H9 (cell line): ENCODE measurements around the gene BPIFB6. TPM values are rescaled to one million over a fixed set of nuclear protein-coding genes. Genes with fewer than 3 reads are reported as not detected.

ENCODE experiments used
- DNase-seq: peaks from one replicate; pipeline ENCODE4 v3.0.0-alpha.2; 2017
- H2AFZ ChIP-seq: one replicate; pipeline ENCODE4 v1.6.1; 2013; ENCODE audit warnings: mild to moderate bottlenecking, low read length, control low read depth, moderate library complexity
- H2AK5ac ChIP-seq: 2 replicates; pipeline ENCODE4 v1.6.1; 2013; ENCODE audit warnings: low read length, control low read depth, mixed read lengths; ENCODE audit not compliant: insufficient read length
- H2BK120ac ChIP-seq: one replicate; pipeline ENCODE4 v1.6.1; 2013; ENCODE audit warnings: low read depth, mild to moderate bottlenecking, low read length, control low read depth, inconsistent platforms; ENCODE audit not compliant: poor library complexity, severe bottlenecking
- H2BK12ac ChIP-seq: 2 replicates; pipeline ENCODE4 v1.6.1; 2013; ENCODE audit warnings: low read length, control low read depth, mixed read lengths, low read depth; ENCODE audit not compliant: insufficient read length
- H2BK15ac ChIP-seq: 2 replicates; pipeline ENCODE4 v1.6.1; 2013; ENCODE audit warnings: low read depth, low read length, control low read depth
- H2BK20ac ChIP-seq: one replicate; pipeline ENCODE4 v1.6.1; 2013; ENCODE audit warnings: low read depth, mild to moderate bottlenecking, low read length, control low read depth, inconsistent platforms; ENCODE audit not compliant: poor library complexity, severe bottlenecking
- H2BK5ac ChIP-seq: 2 replicates; pipeline ENCODE4 v1.6.1; 2013; ENCODE audit warnings: low read length, control low read depth, mixed read lengths; ENCODE audit not compliant: insufficient read length
- H3K14ac ChIP-seq: 2 replicates; pipeline ENCODE4 v1.6.1; 2013; ENCODE audit warnings: low read length, control low read depth; ENCODE audit not compliant: insufficient read depth
- H3K18ac ChIP-seq: 2 replicates; pipeline ENCODE4 v1.6.1; 2013; ENCODE audit warnings: low read depth, mild to moderate bottlenecking, mixed read lengths, low read length, control low read depth; ENCODE audit not compliant: insufficient read length
- H3K23ac ChIP-seq: 2 replicates; pipeline ENCODE4 v1.6.1; 2013; ENCODE audit warnings: low read length, control low read depth, mixed read lengths, low read depth; ENCODE audit not compliant: insufficient read length
- H3K23me2 ChIP-seq: 2 replicates; pipeline ENCODE4 v1.6.1; 2013; ENCODE audit warnings: low read depth, mild to moderate bottlenecking, mixed read lengths, low read length, control low read depth; ENCODE audit not compliant: insufficient read length, poor library complexity, severe bottlenecking
- H3K27ac ChIP-seq: 2 replicates; pipeline ENCODE4 v1.5.1; 2013; ENCODE audit warnings: low read length, control low read depth, mixed read lengths, low read depth; ENCODE audit not compliant: insufficient read length
- H3K27me3 ChIP-seq: 2 replicates; pipeline ENCODE4 v1.6.1; 2013; ENCODE audit warnings: low read length, control low read depth, inconsistent platforms; ENCODE audit not compliant: insufficient read depth
- H3K4ac ChIP-seq: 2 replicates; pipeline ENCODE4 v1.6.1; 2013; ENCODE audit warnings: low read depth, mild to moderate bottlenecking, control low read depth, inconsistent platforms, low read length, moderate library complexity
- H3K4me1 ChIP-seq: 2 replicates; pipeline ENCODE4 v1.6.1; 2013; ENCODE audit warnings: low read length, control low read depth, inconsistent platforms; ENCODE audit not compliant: insufficient read depth
- H3K4me2 ChIP-seq: 2 replicates; pipeline ENCODE4 v1.6.1; 2013; ENCODE audit warnings: low read length, control low read depth, mixed read lengths; ENCODE audit not compliant: insufficient read length, insufficient read depth
- H3K56ac ChIP-seq: 2 replicates; pipeline ENCODE4 v1.6.1; 2013; ENCODE audit warnings: low read depth, mild to moderate bottlenecking, mixed read lengths, low read length, control low read depth; ENCODE audit not compliant: insufficient read length
- H3K79me1 ChIP-seq: 2 replicates; pipeline ENCODE4 v1.6.1; 2013; ENCODE audit warnings: low read depth, mild to moderate bottlenecking, moderate library complexity, low read length, control low read depth, inconsistent platforms; ENCODE audit not compliant: insufficient read depth, poor library complexity, severe bottlenecking
- H3K79me2 ChIP-seq: 2 replicates; pipeline ENCODE4 v1.6.1; 2013; ENCODE audit warnings: low read length, control low read depth, inconsistent platforms; ENCODE audit not compliant: insufficient read depth
- H3K9ac ChIP-seq: 2 replicates; pipeline ENCODE4 v1.6.1; 2013; ENCODE audit warnings: low read length, control low read depth, mixed read lengths; ENCODE audit not compliant: insufficient read length; ENCODE audit errors: extremely low read depth
- H3K9me3 ChIP-seq: one replicate; pipeline ENCODE4 v1.6.1; 2013; ENCODE audit warnings: low read depth, low read length, inconsistent platforms; ENCODE audit not compliant: control insufficient read depth
- H3T11ph ChIP-seq: one replicate; pipeline ENCODE4 v1.6.1; 2013; ENCODE audit warnings: mild to moderate bottlenecking, low read length, control low read depth, inconsistent platforms
- H4K20me1 ChIP-seq: one replicate; pipeline ENCODE4 v1.6.1; 2013; ENCODE audit not compliant: control insufficient read depth, insufficient read length, insufficient read depth
- H4K5ac ChIP-seq: 2 replicates; pipeline ENCODE4 v1.6.1; 2013; ENCODE audit warnings: low read depth, mild to moderate bottlenecking, mixed read lengths, low read length, control low read depth; ENCODE audit not compliant: insufficient read length
- H4K8ac ChIP-seq: replicated peaks from 2 replicates; pipeline ENCODE4 v1.6.1; 2013; ENCODE audit warnings: low read length, control low read depth, mixed read lengths, low read depth; ENCODE audit not compliant: insufficient read length
- H4K91ac ChIP-seq: 2 replicates; pipeline ENCODE4 v1.6.1; 2013; ENCODE audit warnings: low read depth, mild to moderate bottlenecking, moderate library complexity, mixed read lengths, low read length, control low read depth; ENCODE audit not compliant: insufficient read length
- H3K27ac Mint-ChIP-seq, 3 experiments: 2 replicates in 2 of 3; 3 replicates in 1 of 3; pipeline ENCODE4 v1.8.0; 2020 to 2021; ENCODE audit warnings: mixed read lengths in 3 of 3, mild to moderate bottlenecking in 1 of 3, moderate library complexity in 1 of 3
- H3K27me3 Mint-ChIP-seq: 2 replicates; pipeline ENCODE4 v1.8.0; 2021; ENCODE audit warnings: low read depth, mild to moderate bottlenecking, moderate library complexity, mixed read lengths
- H3K36me3 Mint-ChIP-seq, 3 experiments: 2 replicates in 2 of 3; 3 replicates in 1 of 3; pipeline ENCODE4 v1.8.0; 2020 to 2021; ENCODE audit warnings: low read depth in 3 of 3, mixed read lengths in 3 of 3; ENCODE audit not compliant: insufficient read depth in 1 of 3
- H3K4me1 Mint-ChIP-seq, 2 experiments: 2 replicates each; pipeline ENCODE4 v1.8.0; 2020; ENCODE audit warnings: mixed read lengths in 2 of 2
- H3K4me3 Mint-ChIP-seq, 2 experiments: 2 replicates in 1 of 2; 3 replicates in 1 of 2; pipeline ENCODE4 v1.8.0; 2020 to 2021; ENCODE audit warnings: mild to moderate bottlenecking in 2 of 2, mixed read lengths in 2 of 2, moderate library complexity in 1 of 2
- H3K9me3 Mint-ChIP-seq, 2 experiments: 2 replicates in 1 of 2; 3 replicates in 1 of 2; pipeline ENCODE4 v1.8.0; 2020; ENCODE audit warnings: mild to moderate bottlenecking in 2 of 2, mixed read lengths in 2 of 2, moderate library complexity in 1 of 2
- CTCF ChIP-seq: fragments of 200-600 bp; sonication (generic); conservative IDR thresholded peaks from 3 replicates; pipeline ENCODE4 v1.8.0; 2021; ENCODE audit warnings: antibody characterized with exemption, mild to moderate bottlenecking
- WGBS: extraction: QIAGEN DNeasy Blood & Tissue Kit; methylation state at CpG from one replicate; pipeline ENCODE4 v1.1.7; 2013; ENCODE audit warnings: missing lambda C conversion rate, low lambda C conversion rate, mixed read lengths; ENCODE audit not compliant: insufficient read length; ENCODE audit errors: extremely low coverage; 5-methylcytosine and 5-hydroxymethylcytosine counted together
- total RNA-seq: library from RNA; stranded (reverse); gene quantifications from 2 replicates; pipeline ENCODE4 v1.2.1, GENCODE V29; 2021

Gene BPIFB6
- total RNA-seq, 1 experiment from 2014 or later = not detected

DNA sequence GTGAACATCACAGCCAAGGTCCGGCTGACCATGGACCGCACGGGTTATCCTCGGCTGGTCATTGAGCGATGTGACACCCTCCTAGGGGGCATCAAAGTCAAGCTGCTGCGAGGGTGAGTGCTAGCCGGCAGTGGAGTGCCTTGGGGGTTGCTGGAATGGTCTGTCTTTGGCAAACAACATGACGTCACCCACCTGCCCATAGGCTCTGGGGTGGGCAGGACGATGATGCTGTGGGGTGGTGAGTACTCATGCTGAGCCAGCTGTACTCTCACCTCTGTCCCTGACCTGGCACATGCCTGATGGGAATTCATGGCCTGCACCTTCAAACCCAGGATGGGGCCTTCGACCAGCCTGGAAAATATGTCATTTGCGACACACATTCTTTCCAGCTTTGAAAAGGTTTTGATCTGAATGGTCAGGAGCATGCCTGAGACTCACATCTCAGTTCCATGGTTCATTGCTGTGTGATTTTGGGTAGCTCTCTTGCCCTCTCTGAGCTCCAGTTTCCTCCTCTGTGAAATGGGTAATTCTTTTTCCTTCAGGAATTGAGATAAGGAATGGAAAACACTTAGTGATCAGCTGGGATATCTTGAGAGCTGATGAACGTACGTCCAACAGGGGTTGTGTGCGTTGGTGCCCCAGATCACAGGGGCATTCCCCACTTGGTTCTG is 54.7 kb downstream of the BPIFB6 start:
- Mint-ChIP-seq H3K36me3 (no peaks in the 10 kb centered on the region), H3K4me1 (no peaks in the 10 kb centered on the region), H3K4me3 (no peak overlapping the region), H3K9me3 (no peaks in the 10 kb centered on the region), H3K27ac (no peak overlapping the region), H3K27me3 (peaks cover 12% of the 10 kb centered on the region)
- no peak overlapping the region for H2BK5ac ChIP-seq
- H3K4me2 ChIP-seq = no peak overlapping the region
- H3K9me3 ChIP-seq = no peaks in the 10 kb centered on the region
- no peak overlapping the region for H2BK15ac ChIP-seq
- H4K20me1 ChIP-seq = no peaks in the 10 kb centered on the region
- no CpG with 5 or more reads among the region's 14 CpGs for WGBS
- no peak overlapping the region for H3K56ac ChIP-seq
- no peak overlapping the region for H2BK20ac ChIP-seq
- no peak overlapping the region for H2AK5ac ChIP-seq
- H3K27me3 ChIP-seq = no peaks in the 10 kb centered on the region
- H3K23ac ChIP-seq = no peak overlapping the region
- H3K79me2 ChIP-seq = no peaks in the 10 kb centered on the region
- no peak overlapping the region for H2AFZ ChIP-seq
- H3T11ph ChIP-seq = no peak overlapping the region
- H3K14ac ChIP-seq = no peak overlapping the region; the same call in 1 of the 2 replicates
- no peak overlapping the region for H3K27ac ChIP-seq
- TF ChIP-seq CTCF = no peak
- H3K23me2 ChIP-seq = no peaks in the 10 kb centered on the region
- no peak overlapping the region for H3K9ac ChIP-seq
- no peak for DNase-seq
- no peak overlapping the region for H4K91ac ChIP-seq
- H2BK12ac ChIP-seq = no peak overlapping the region
- H2BK120ac ChIP-seq = no peak overlapping the region
- no peak overlapping the region for H4K8ac ChIP-seq
- no peak overlapping the region for H3K18ac ChIP-seq
- no peak overlapping the region for H3K4ac ChIP-seq
- H3K4me1 ChIP-seq = no peaks in the 10 kb centered on the region
- H4K5ac ChIP-seq = no peak overlapping the region
- no peaks in the 10 kb centered on the region for H3K79me1 ChIP-seq
